Spleen (tissue), 13 donors: Measurements from ENCODE around the gene AMIGO3. TPM values are rescaled to one million over a fixed set of nuclear protein-coding genes. Genes with fewer than 3 reads are reported as not detected.

ENCODE experiments used
- DNase-seq: peaks from one replicate; pipeline ENCODE4 v3.0.0-alpha.2; 2020
- H3K27ac ChIP-seq, 8 donors: fragments of 200-600 bp; sonication (generic) in 7 of 8; 1 replicate in 4 of 8; 2 replicates in 4 of 8; pipeline versions ENCODE4 v1.5.0 to v1.8.0; 2016 to 2021; ENCODE audit warnings: inconsistent platforms in 4 of 8, mild to moderate bottlenecking in 4 of 8, moderate library complexity in 1 of 8
- H3K27me3 ChIP-seq, 7 donors: fragments of 200-600 bp; sonication (generic) in 6 of 7; replicated peaks in 1 of 7; 1 replicate in 4 of 7; 2 replicates in 3 of 7; pipeline versions ENCODE4 v1.5.0 to v1.8.0; 2016 to 2021; ENCODE audit warnings: inconsistent platforms in 3 of 7, mild to moderate bottlenecking in 1 of 7
- H3K36me3 ChIP-seq, 6 donors: fragments of 200-600 bp; sonication (generic) in 5 of 6; 1 replicate in 4 of 6; 2 replicates in 2 of 6; pipeline versions ENCODE4 v1.5.0 to v1.8.0; 2016 to 2021; ENCODE audit warnings: inconsistent platforms in 2 of 6
- H3K4me1 ChIP-seq, 6 donors: fragments of 200-600 bp; sonication (generic) in 5 of 6; 1 replicate in 3 of 6; 2 replicates in 3 of 6; pipeline versions ENCODE4 v1.5.0 to v1.8.0; 2016 to 2021; ENCODE audit warnings: inconsistent platforms in 3 of 6
- H3K4me3 ChIP-seq, 8 donors: fragments of 200-600 bp; sonication (generic) in 7 of 8; 1 replicate in 4 of 8; 2 replicates in 4 of 8; pipeline versions ENCODE4 v1.5.0 to v1.8.0; 2016 to 2021; ENCODE audit warnings: inconsistent platforms in 4 of 8, mild to moderate bottlenecking in 4 of 8, moderate library complexity in 2 of 8
- H3K9me3 ChIP-seq, 8 donors: fragments of 200-600 bp; sonication (generic) in 7 of 8; 1 replicate in 4 of 8; 2 replicates in 4 of 8; pipeline versions ENCODE4 v1.5.0 to v1.8.0; 2016 to 2021; ENCODE audit warnings: inconsistent platforms in 4 of 8
- CTCF ChIP-seq, 11 experiments: fragments of 200-600 bp in 7 of 11; fragments of 450-650 bp in 4 of 11; sonication (generic) in 4 of 11; IDR thresholded peaks in 8 of 11; conservative IDR thresholded peaks in 3 of 11; 1 replicate in 7 of 11; 2 replicates in 4 of 11; pipeline versions ENCODE4 v1.4.0 to v1.8.0; 2016 to 2021; ENCODE audit warnings: antibody characterized with exemption in 11 of 11, inconsistent platforms in 4 of 11, mild to moderate bottlenecking in 1 of 11
- POLR2A ChIP-seq, 3 donors: fragments of 450-650 bp; IDR thresholded peaks; one replicate each; pipeline ENCODE4 v1.5.1; 2017; ENCODE audit warnings: antibody characterized with exemption in 3 of 3, mild to moderate bottlenecking in 1 of 3
- POLR2AphosphoS5 ChIP-seq, 3 donors: sonication (generic); formaldehyde crosslinking; IDR thresholded peaks; one replicate each; pipeline ENCODE4 v1.5.1; 2017; ENCODE audit warnings: antibody characterized with exemption in 3 of 3
- WGBS, 5 donors: extraction: QIAGEN DNeasy Blood & Tissue Kit in 3 of 5; methylation state at CpG; one replicate each; pipeline versions ENCODE4 v1.1.5 to v1.1.7; 2013 to 2018; 5-methylcytosine and 5-hydroxymethylcytosine counted together
- intact Hi-C: fragments of 100-400 bp; cut with DNase I; formaldehyde crosslinking; loops from one replicate; pipeline ENCODE4 v1.15.0; 2023; ENCODE audit warnings: low total_unique reads
- long read RNA-seq, 2 donors: transcript quantifications; one replicate each; lab custom pipeline, GENCODE V29; 2026
- polyA plus RNA-seq, 3 donors: library from polyadenylated mRNA; stranded (reverse); fragments of 200-250 nt; gene quantifications; one replicate each; pipeline ENCODE4 v1.2.1, GENCODE V29; 2013
- total RNA-seq, 7 donors: library from RNA; depleted of rRNA in 3 of 7; stranded (reverse); fragments of >200 nt in 3 of 7; fragmentation: NEBNext Ultra II Directional in 4 of 7; extraction: Animal tissue kit (Norgen Biotek cat#: 25700) in 4 of 7; gene quantifications; one replicate each; pipeline versions ENCODE4 v1.1.0 to v1.2.1, GENCODE V29; 2016 to 2021
- donor health status: healthy with polysubstance abuse.
- donor health status: DM: no; HTN: no; CAD: no; lungs with moderate emphysema.
- donor health status: DM: no; HTN: no; CAD: no.
- donor health status: Bipolar disorder and iron deficiency.
- donor health status: healthy.
- donor health status: DM: no; HTN: no; CAD: no.
- donor health status: DM: yes; HTN: yes; CAD: no.

The AMIGO3 gene
- total RNA-seq (1 to 10 TPM in 2 of 7 donors, under 1 TPM in 1, not detected in 4; 0.23 to 1.6 (median 1.4) TPM), polyA plus RNA-seq (1 to 10 TPM in 1 of 3 donors, under 1 TPM in 2; 0.52 to 1.1 (median 0.79) TPM)
- long read RNA-seq, donor 1, partial matches to known transcripts, result 0 of 2 reads
- long read RNA-seq, donor 1, other reads (novel, unspliced or antisense), result 0 of 2 reads
- long read RNA-seq, donor 2, partial matches to known transcripts, result 0 of 1 reads
- long read RNA-seq, donor 2, other reads (novel, unspliced or antisense), result 0 of 1 reads

- Histone ChIP-seq H3K4me3 (peak within 1 kb of the TSS; percentile 48 to 81 (median 64)), H3K4me1 (peaks cover 22 to 61% (median 38%) of the 10 kb centered on the region in 6 donors), H3K27me3 (no peaks in the 10 kb centered on the region), H3K9me3 (no peaks in the 10 kb centered on the region), H3K27ac (peak within 1 kb of the TSS in 7 of 8 donors; percentile 35 to 85 (median 74)), H3K36me3 (peaks cover 0 to 63% (median 27%) of the 10 kb centered on the region in 6 donors)
- WGBS, 5 donors, result 0 to 1% (median 0%) methylated on average over 35 to 50 of the region's 50 CpGs
- intact Hi-C loops, result no loop called here
- DNase-seq, result peak; percentile 98
- TF ChIP-seq POLR2AphosphoS5 (IDR thresholded peaks at IDR 0.05), result peak; percentile 94 to 95 (median 95)
- TF ChIP-seq POLR2A (IDR thresholded peaks at IDR 0.05), result peak in 2 of 3 donors; percentile 39 to 75
- peak; percentile 51 to 88 (median 82) for TF ChIP-seq CTCF (IDR thresholded peaks at IDR 0.05 in 8 of 11, conservative IDR thresholded peaks at IDR 0.05 in 3 of 11)
Observed at GRCh38 chr3:49719214-49719884, at the start of gene AMIGO3. Gene AMIGO3, minus strand, starts transcription at chr3:49719684. Its CDS starts 219 bp downstream, at chr3:49719465.

GRCh38 chr3:49763981-49764380 is 44.5 kb upstream of the AMIGO3 start:
- Histone ChIP-seq H3K36me3 (peaks cover 0 to 57% (median 5%) of the 10 kb centered on the region in 6 donors), H3K4me3 (no peak overlapping the region), H3K9me3 (no peaks in the 10 kb centered on the region), H3K4me1 (peaks cover 0 to 43% (median 6%) of the 10 kb centered on the region in 6 donors), H3K27ac (no peak overlapping the region), H3K27me3 (no peaks in the 10 kb centered on the region)
- 94 to 99% (median 97%) methylated on average over 4 of the region's 4 CpGs for WGBS, 5 donors
- DNase-seq, result no peak
- no peak for TF ChIP-seq POLR2AphosphoS5 (IDR thresholded peaks at IDR 0.05)
- TF ChIP-seq POLR2A (IDR thresholded peaks at IDR 0.05), result no peak
- TF ChIP-seq CTCF (IDR thresholded peaks at IDR 0.05 in 8 of 11, conservative IDR thresholded peaks at IDR 0.05 in 3 of 11), result no peak
- intact Hi-C loops, result no loop called here

- no peak for TF ChIP-seq POLR2A (IDR thresholded peaks at IDR 0.05)
- no peak for TF ChIP-seq POLR2AphosphoS5 (IDR thresholded peaks at IDR 0.05)
- TF ChIP-seq CTCF (IDR thresholded peaks at IDR 0.05 in 8 of 11, conservative IDR thresholded peaks at IDR 0.05 in 3 of 11), result no peak
- Histone ChIP-seq H3K36me3 (peaks cover 0 to 49% (median 3%) of the 10 kb centered on the region in 6 donors), H3K27me3 (no peaks in the 10 kb centered on the region), H3K4me3 (no peak overlapping the region), H3K4me1 (peaks cover 0 to 59% (median 6%) of the 10 kb centered on the region in 6 donors), H3K9me3 (no peaks in the 10 kb centered on the region), H3K27ac (no peak overlapping the region)
- WGBS, 5 donors, result 56 to 89% (median 75%) methylated on average over 3 of the region's 3 CpGs
- no peak for DNase-seq
- intact Hi-C loops, result no loop called here
Observed at GRCh38 chr3:49761661-49762060, 42.2 kb upstream of the AMIGO3 start.

- Histone ChIP-seq H3K27me3 (no peaks in the 10 kb centered on the region), H3K9me3 (no peaks in the 10 kb centered on the region), H3K4me3 (no peak overlapping the region), H3K27ac (no peak overlapping the region), H3K4me1 (peaks cover 0 to 77% (median 17%) of the 10 kb centered on the region in 6 donors), H3K36me3 (peaks cover 0 to 36% (median 3%) of the 10 kb centered on the region in 6 donors)
- TF ChIP-seq POLR2A (IDR thresholded peaks at IDR 0.05) (no peak), POLR2AphosphoS5 (IDR thresholded peaks at IDR 0.05) (no peak), CTCF (IDR thresholded peaks at IDR 0.05 in 8 of 11, conservative IDR thresholded peaks at IDR 0.05 in 3 of 11) (no peak)
- 32 to 71% (median 59%) methylated on average over 1 of the region's 1 CpG for WGBS, 5 donors
- intact Hi-C loops, result no loop called here
- no peak for DNase-seq
Observed at GRCh38 chr3:49759226-49759625, 39.7 kb upstream of the AMIGO3 start.
